ENCODE results near the gene TUFM. TPM values are rescaled to one million over a fixed set of nuclear protein-coding genes. Genes with fewer than 3 reads are reported as not detected.

Gene TUFM
- total RNA-seq, 2 experiments from 2014 or later = 360 to 382 TPM

DNA sequence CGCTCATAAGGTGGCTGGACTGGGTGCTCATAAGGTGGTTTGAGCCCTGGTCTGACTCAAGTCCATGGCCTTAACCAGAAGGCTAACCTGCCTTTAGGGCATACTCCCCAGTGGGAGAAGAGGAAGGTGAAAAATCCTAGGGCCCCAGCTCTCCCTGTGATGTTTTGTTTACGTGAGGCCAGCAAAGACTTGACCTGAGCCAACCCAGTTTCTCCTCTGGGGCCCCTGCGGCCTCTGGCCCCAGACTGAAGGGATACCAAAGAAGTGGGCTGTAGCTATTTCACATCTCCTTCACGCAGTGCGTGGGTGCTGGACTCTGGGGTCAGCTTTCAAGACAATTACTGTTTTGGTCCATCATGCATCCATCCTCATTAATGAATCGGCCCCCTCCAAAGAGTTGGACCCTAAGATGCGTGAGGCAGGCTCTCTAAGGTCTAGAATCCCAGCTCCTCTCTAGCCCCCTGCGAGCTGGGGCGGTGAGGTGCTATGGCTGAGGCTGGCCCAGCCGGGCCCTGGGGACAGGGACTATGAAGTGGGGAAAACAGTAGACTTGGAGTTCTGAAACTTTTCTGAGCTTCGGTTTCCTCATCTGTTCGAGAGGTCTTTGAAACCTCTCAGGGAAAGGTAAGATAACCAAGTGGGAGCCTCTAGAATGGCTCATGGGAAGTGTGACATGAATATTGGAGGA is 19.0 kb upstream of the TUFM start:
- peak overlapping the region; percentile 92 for H3K4me3 Mint-ChIP-seq
- H3K36me3 Mint-ChIP-seq = peaks cover 25% of the 10 kb centered on the region
- DNase-seq = no peak
- no peaks in the 10 kb centered on the region for H3K27me3 Mint-ChIP-seq
- H3K27ac Mint-ChIP-seq = no peak overlapping the region
- no peaks in the 10 kb centered on the region for H3K9me3 Mint-ChIP-seq
- peaks cover 23% of the 10 kb centered on the region for H3K4me1 Mint-ChIP-seq

DNA sequence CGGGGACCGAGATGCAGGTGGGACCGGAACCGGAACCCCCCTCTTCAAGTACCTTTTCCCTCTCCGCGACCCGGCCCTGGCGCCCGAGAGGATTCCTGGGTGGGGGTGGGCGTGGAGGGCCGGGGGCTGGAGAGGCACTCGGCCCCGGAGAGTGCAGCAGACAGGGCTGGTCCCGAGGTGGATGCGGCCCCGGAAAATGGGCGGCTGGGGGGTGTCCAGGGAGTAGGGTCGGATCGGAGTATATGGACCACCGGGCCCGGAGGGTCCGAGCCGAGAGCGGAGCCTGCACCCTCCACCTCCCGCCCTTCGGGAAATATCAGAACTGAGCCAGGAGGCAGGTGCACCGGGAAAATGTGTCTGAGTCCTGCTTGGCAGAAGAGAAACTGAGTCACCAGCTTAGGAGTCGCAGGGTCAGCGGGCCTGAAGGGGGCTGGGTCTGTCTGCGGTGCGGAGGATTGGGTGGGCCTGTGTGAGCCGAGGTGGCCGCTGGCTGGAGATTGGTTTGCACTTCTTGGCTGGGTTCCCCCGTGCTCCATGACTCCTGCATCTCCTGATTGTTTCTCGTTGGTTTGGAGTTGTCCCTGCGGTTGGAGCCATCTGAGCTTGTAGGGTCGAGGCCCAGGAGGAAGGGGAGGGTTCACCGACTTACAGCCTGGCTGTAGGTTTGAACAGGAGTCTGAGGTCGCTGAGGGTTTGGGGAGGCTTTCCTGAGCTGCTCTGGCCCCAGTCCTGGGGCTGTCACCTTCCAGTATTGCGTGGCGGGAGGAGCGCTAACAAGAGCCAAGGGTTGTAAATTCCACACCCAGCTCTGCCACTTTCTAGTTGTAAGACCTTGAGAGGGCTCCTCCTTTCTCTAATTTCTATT is 18.0 kb upstream of the TUFM start:
- no peak for DNase-seq
- peak overlapping the region; percentile 92 for H3K4me3 Mint-ChIP-seq
- H3K9me3 Mint-ChIP-seq = no peaks in the 10 kb centered on the region
- H3K4me1 Mint-ChIP-seq = peaks cover 26% of the 10 kb centered on the region
- H3K27me3 Mint-ChIP-seq = no peaks in the 10 kb centered on the region
- H3K27ac Mint-ChIP-seq = peak overlapping the region; percentile 99
- H3K36me3 Mint-ChIP-seq = peaks cover 25% of the 10 kb centered on the region

DNA sequence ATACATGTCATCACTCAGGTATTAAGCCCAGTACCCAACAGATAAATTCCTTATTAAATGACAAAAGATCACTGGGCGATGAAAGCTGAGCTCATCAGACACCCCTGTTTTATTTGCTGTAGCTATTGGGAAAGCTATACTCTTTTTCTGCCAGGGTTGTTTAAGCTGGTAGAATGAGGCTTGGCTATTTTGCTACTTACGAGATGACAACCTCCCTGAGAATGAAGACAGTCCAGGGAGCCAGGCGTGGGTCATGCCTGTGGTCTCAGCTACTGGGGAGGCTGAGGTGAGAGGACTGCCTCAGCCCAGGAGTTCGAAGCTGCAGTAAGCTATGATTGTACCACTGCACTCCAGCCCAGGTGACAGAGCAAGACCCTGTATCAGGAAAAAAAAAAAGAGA is 13.2 kb upstream of the TUFM start:
- H3K9me3 Mint-ChIP-seq = no peaks in the 10 kb centered on the region
- DNase-seq = no peak
- no peaks in the 10 kb centered on the region for H3K27me3 Mint-ChIP-seq
- no peak overlapping the region for H3K27ac Mint-ChIP-seq
- peaks cover 22% of the 10 kb centered on the region for H3K36me3 Mint-ChIP-seq
- H3K4me1 Mint-ChIP-seq = peaks cover 15% of the 10 kb centered on the region
- no peak overlapping the region for H3K4me3 Mint-ChIP-seq

DNA sequence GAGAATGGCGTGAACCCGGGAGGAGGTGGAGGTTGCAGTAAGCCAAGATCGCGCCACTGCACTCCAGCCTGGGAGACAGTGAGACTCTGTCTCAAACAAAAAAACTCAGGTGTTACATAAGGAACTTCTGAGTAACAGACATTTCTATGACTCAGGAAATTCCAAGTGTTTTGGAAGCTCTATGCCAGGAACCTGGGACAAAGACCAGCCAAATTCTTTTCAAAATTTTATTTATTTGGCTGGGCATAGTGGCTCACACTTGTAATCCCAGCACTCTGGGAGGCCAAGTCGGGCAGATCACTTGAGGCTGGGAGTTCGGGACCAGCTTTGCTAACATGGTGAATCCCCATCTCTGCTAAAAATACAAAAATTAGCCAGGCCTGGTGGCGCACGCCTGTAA is 12.3 kb upstream of the TUFM start:
- Mint-ChIP-seq H3K27ac (no peak overlapping the region), H3K36me3 (peaks cover 22% of the 10 kb centered on the region), H3K4me3 (no peak overlapping the region), H3K4me1 (peaks cover 13% of the 10 kb centered on the region), H3K27me3 (no peaks in the 10 kb centered on the region), H3K9me3 (no peaks in the 10 kb centered on the region)
- no peak for DNase-seq

DNA sequence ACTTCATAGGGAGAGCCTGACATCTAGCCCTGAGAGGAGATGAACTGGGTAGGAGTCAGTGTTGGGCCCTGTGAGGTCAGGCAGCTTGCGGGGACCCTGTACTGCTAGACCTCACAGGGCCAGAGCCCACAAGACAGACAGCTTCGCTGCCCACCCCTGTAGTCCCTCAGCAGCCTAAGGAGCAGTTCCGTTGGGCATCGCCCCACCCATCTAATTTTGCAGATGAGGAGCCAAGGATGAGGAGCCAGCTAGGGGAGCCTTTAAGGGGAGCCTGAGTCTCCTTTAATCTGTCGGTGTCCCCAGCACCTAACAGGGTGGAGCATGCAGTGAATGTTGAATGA is 755 bp upstream of the TUFM start:
- Mint-ChIP-seq H3K4me3 (peak overlapping the region; percentile 97), H3K9me3 (no peaks in the 10 kb centered on the region), H3K36me3 (peaks cover 26% of the 10 kb centered on the region), H3K27ac (peak overlapping the region; percentile 97), H3K4me1 (peaks cover 9% of the 10 kb centered on the region), H3K27me3 (no peaks in the 10 kb centered on the region)
- DNase-seq = peak; percentile 23

DNA sequence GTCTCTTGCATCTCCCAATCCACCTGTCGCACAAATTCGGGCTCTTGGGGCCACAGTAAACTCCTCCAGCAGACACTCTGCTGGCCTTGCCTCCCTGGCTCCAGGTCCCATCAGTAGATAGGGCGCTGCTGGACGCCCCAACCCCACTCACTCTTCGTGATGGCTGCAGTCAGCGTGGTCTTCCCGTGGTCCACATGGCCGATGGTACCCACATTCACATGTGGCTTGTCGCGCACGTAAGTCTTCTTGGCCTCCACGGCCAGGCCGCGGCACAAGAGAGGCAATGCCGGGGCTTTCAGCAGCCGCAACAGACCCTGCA is 428 bp downstream of the TUFM start:
- peak overlapping the region; percentile 97 for H3K27ac Mint-ChIP-seq
- H3K27me3 Mint-ChIP-seq = no peaks in the 10 kb centered on the region
- no peak for DNase-seq
- peak overlapping the region; percentile 97 for H3K4me3 Mint-ChIP-seq
- peaks cover 30% of the 10 kb centered on the region for H3K36me3 Mint-ChIP-seq
- H3K9me3 Mint-ChIP-seq = no peaks in the 10 kb centered on the region
- peaks cover 9% of the 10 kb centered on the region for H3K4me1 Mint-ChIP-seq

DNA sequence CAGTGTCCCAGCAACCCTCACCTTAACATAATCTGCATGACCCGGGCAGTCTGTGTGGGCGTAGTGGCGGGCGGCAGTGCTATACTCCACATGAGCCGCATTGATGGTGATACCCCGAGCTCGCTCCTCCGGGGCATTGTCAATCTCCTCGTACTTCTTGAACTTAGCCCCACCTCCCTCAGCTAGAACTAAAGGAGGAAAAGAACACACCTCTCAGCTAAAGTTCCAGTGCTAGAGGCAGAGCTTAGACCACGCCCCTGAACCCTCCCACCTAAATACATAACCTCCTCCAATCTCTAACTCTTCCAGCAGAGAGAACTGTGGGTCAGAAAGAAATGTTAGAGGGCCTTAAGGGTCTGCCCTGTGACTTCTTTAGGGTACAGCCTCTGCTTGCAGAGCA is 855 bp downstream of the TUFM start:
- Mint-ChIP-seq H3K9me3 (no peaks in the 10 kb centered on the region), H3K27ac (peak overlapping the region; percentile 97), H3K27me3 (no peaks in the 10 kb centered on the region), H3K36me3 (peaks cover 30% of the 10 kb centered on the region), H3K4me3 (peak overlapping the region; percentile 97), H3K4me1 (peaks cover 9% of the 10 kb centered on the region)
- peak; percentile 49 for DNase-seq

DNA sequence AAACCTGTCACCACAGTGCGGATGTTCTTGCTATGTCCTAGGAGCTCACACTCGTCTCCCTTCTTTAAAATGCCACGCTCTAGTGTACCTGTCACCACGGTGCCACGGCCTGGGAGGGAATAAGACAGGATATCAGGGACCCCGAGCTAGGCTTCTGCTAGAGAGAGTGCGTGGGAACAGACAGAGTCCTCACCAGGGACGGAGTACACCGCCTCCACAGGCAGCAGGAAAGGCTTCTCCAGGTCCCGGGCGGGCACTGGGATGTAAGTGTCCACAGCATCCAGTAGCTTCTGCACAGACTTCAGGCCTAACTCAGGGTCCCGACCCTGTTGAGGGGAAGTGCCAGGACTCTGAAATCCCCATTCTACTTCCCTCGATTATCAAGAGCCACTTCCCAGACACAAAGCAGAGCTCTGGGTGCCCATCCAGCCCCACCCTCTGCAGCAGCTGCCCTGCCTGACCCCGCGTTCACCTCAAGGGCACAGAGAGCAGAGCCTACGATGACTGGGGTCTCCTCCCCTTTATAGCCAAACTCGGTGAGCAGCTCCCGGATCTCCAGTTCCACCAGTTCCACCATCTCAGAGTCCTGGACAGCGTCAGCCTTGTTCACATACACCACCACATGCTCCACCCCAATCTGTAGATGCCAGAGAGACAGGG is 1.8 kb downstream of the TUFM start:
- Mint-ChIP-seq H3K9me3 (no peaks in the 10 kb centered on the region), H3K27ac (peak overlapping the region; percentile 97), H3K4me1 (peaks cover 9% of the 10 kb centered on the region), H3K27me3 (no peaks in the 10 kb centered on the region), H3K36me3 (peaks cover 30% of the 10 kb centered on the region), H3K4me3 (peak overlapping the region; percentile 97)
- no peak for DNase-seq

DNA sequence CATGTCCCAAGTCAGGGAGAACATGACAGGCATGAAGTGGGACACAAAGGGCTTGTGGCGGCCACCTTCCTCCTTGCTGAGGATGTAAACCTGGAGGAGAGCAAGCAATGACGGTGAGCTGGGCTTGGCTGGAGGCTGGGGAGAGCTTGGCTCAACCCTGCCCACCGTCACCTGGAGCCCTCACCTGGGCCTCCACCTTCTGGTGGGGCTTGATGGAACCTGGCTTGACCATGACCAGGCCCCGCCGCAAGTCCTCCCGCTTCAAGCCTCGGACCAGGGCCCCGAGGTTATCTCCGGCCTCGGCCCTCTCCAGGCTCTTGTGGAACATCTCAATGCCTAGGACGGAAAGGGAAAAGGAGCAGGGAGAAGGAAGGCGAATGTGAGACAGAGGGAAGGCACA is 2.4 kb downstream of the TUFM start:
- no peak overlapping the region for H3K27ac Mint-ChIP-seq
- H3K36me3 Mint-ChIP-seq = peaks cover 34% of the 10 kb centered on the region
- no peaks in the 10 kb centered on the region for H3K9me3 Mint-ChIP-seq
- no peak overlapping the region for H3K4me3 Mint-ChIP-seq
- no peaks in the 10 kb centered on the region for H3K27me3 Mint-ChIP-seq
- H3K4me1 Mint-ChIP-seq = peaks cover 9% of the 10 kb centered on the region
- no peak for DNase-seq

DNA sequence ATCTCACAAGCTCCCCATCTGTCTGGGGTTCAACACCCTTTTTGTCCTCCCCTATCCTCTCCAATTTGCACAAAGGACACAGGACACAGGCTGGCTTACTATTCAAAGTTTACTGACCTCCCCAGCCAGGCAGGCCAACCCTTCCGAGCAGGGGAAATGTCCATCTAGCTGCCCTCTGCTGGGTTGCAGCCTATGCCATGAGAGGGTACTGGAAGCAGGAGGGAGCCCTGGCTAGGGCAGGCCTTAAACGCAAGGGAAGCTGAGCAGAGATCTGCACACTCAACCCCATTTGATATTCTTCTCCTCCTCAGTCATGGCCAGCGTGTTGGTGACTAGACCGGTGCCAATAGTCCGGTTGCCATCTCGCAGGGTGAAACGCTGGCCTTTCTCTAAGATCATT is 3.5 kb downstream of the TUFM start:
- Mint-ChIP-seq H3K4me3 (no peak overlapping the region), H3K36me3 (peaks cover 42% of the 10 kb centered on the region), H3K27me3 (no peaks in the 10 kb centered on the region)

DNA sequence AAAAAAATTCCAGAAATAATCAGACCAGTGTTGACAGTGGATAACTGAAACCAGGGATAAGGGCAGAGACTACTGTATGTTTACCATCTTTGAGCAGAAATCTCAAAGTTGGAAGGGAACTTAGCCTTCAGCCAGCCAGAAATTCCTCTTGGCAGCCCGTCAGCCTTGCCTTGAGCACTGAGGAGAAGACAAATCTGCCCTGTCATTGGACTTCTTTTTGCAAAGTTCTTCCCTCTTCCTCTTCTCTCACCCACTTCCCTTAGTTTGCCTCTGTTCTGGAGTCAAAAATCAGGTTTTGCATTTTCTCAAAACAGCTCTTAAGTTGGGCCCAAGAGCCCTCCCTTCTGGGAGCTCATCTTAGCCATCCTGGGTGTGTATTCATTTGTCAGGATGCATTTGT is 6.2 kb downstream of the TUFM start:
- Mint-ChIP-seq H3K27me3 (no peaks in the 10 kb centered on the region), H3K9me3 (no peaks in the 10 kb centered on the region), H3K36me3 (peaks cover 44% of the 10 kb centered on the region), H3K27ac (peak overlapping the region; percentile 49), H3K4me1 (peaks cover 8% of the 10 kb centered on the region), H3K4me3 (no peak overlapping the region)
- DNase-seq = no peak

More for the DNA sequence above, 3.5 kb downstream of the TUFM start:
- Mint-ChIP-seq H3K9me3 (no peaks in the 10 kb centered on the region), H3K4me1 (peaks cover 10% of the 10 kb centered on the region), H3K27ac (peak overlapping the region; percentile 59)
- no peak for DNase-seq

DNA sequence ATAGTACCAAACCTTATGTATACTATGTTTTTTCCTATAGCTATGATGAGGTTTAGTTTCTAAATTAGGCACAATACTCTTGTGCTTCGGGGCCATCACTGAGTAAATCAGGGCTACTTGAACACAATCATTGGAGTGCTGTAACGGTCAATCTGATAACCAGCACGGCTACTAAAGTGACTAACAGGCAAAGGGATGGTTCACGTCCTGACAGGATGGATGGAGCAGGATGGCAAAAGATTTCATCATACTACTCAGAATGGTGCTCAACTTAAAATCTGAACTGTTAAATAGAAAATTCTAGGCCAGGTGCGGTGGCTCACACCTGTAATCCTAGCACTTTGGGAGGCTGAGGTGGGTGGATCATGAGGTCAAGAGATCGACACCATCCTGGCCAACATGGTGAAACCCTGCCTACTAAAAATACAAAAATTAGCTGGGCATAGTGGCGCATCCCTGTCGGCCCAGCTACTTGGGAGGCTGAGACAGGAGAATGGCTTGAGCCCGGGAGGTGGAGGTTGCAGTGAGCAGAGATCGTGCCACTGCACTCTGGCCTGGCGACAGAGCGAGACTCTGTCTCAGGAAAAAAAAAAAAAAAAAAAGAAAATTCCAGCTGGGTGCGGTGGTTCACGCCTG is 7.0 kb downstream of the TUFM start:
- Mint-ChIP-seq H3K36me3 (peaks cover 42% of the 10 kb centered on the region), H3K9me3 (no peaks in the 10 kb centered on the region), H3K4me1 (peaks cover 9% of the 10 kb centered on the region), H3K27me3 (no peaks in the 10 kb centered on the region), H3K4me3 (no peak overlapping the region), H3K27ac (peak overlapping the region; percentile 62)
- no peak for DNase-seq

DNA sequence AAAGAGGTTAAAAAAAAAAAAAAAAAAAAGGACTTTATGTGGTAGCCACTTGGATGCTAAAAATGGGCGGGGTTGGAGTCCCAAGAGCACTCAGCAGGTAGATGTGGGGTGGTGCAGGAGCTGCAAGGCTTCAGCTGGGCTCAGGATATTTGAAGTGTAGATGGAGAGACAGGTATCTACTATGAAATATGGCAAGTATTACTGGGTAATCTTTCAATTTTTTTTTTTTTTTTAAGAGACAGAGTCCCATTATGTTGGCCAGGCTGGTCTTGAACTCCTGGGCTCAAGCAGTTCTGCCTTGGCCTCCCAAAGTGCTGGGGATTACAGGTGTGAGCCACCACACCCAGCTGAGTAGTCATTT is 7.6 kb downstream of the TUFM start:
- Mint-ChIP-seq H3K9me3 (no peaks in the 10 kb centered on the region), H3K4me1 (peaks cover 9% of the 10 kb centered on the region), H3K36me3 (peaks cover 47% of the 10 kb centered on the region), H3K4me3 (no peak overlapping the region), H3K27me3 (no peaks in the 10 kb centered on the region), H3K27ac (peak overlapping the region; percentile 62)
- DNase-seq = no peak

DNA sequence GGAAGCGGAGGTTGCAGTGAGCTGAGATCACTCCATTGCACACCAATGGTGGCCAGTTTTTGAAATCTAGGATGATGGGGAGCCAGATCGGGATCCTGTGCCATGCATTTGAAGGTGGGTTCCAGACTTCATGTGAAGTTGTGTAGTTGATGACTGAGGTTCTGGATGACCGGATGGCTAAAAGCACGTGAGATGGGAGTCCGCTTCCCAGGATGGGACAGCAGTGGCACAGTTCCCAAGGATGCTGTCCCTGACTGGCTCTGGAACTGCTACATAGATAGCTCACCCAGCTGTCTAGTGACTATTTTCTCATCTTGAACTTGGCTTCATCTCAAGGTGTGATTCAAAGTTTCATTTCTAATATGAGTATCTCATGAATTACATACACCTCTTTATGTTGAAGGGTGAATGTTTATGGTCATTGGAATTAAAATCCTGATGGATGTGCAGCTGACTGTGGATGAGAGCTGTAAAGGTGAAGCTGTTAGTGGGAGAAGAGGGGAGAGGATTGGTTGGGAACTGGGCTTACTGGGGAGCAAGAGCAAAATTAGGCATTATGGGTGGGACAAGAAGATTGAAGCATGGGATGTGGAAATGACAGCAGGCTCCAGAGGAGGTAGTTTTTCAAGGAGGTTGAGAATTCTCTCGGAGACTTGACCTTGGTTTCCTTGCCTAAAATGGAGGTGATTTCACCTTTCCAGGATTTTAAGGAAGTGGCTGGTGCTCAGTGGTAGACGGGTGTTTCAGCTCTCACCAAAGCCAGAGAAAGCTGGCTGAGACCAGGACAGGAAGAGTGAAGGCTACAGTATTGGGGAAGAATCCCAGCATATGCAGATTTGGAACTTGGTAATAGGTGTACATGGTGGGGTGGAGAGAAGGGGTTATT is 8.2 kb downstream of the TUFM start:
- Mint-ChIP-seq H3K4me1 (peaks cover 9% of the 10 kb centered on the region), H3K4me3 (no peak overlapping the region), H3K27me3 (no peaks in the 10 kb centered on the region), H3K27ac (peak overlapping the region; percentile 62), H3K9me3 (no peaks in the 10 kb centered on the region), H3K36me3 (peaks cover 52% of the 10 kb centered on the region)
- no peak for DNase-seq
